ENCODE measurements around the gene ACOT12.

- TF ChIP-seq HCFC1 (IDR thresholded peaks at IDR 0.05; ENCODE audit: low read depth, low read length) = no peak
- no peak for TF ChIP-seq POLR2A (IDR thresholded peaks at IDR 0.05; ENCODE audit: insufficient read depth in 1 of 2, low read depth in 2 of 2, low read length in 2 of 2)
- TF ChIP-seq MEIS1 (CRISPR knock-in tag; IDR thresholded peaks at IDR 0.05; ENCODE audit: borderline replicate concordance) = no peak
- no peak for TF ChIP-seq ZNF274 (CRISPR knock-in tag; IDR thresholded peaks at IDR 0.05)
- TF ChIP-seq MAFF (IDR thresholded peaks at IDR 0.05; ENCODE audit: low read depth, low read length) = no peak
- TF ChIP-seq CTCF (CRISPR knock-in tag; IDR thresholded peaks at IDR 0.05) = no peak
- TF ChIP-seq RXRA (CRISPR knock-in tag; IDR thresholded peaks at IDR 0.05) = no peak
- no peak for TF ChIP-seq MATR3 (CRISPR knock-in tag; IDR thresholded peaks at IDR 0.05)
- TF ChIP-seq DNMT3B (CRISPR knock-in tag; conservative IDR thresholded peaks at IDR 0.05) = no peak
- no peak for TF ChIP-seq ATF3 (CRISPR knock-in tag; IDR thresholded peaks at IDR 0.05)
- TF ChIP-seq NR1H2 (CRISPR knock-in tag; IDR thresholded peaks at IDR 0.05; ENCODE audit: borderline replicate concordance, low read depth) = no peak
- no peak for TF ChIP-seq FOXK2 (IDR thresholded peaks at IDR 0.05)
- no peak for TF ChIP-seq ZBTB33 (CRISPR knock-in tag; IDR thresholded peaks at IDR 0.05)
- no peak for TF ChIP-seq ZNF446 (CRISPR knock-in tag; IDR thresholded peaks at IDR 0.05)
These were observed 24.7 kb upstream of the ACOT12 start for GRCh38 chr5:81418606-81419005.
